Astrocyte (in vitro differentiated cells and primary cell): ENCODE results near the gene RTP1. TPM values are rescaled to one million over a fixed set of nuclear protein-coding genes. Genes with fewer than 3 reads are reported as not detected.

Experiments used
- DNase-seq: peaks from one replicate; pipeline ENCODE4 v3.0.0-alpha.2; 2010; ENCODE audit warnings: low read depth
- FAIRE-seq: peaks from 2 replicates; lab custom pipeline; 2011; peaks lifted over from hg19 to GRCh38; lab: Jason Lieb, UNC
- H2AFZ ChIP-seq: 2 replicates; pipeline ENCODE4 v1.6.0; 2012; ENCODE audit warnings: low read depth, low read length, inconsistent platforms
- H3K27ac ChIP-seq: 2 replicates; pipeline ENCODE4 v1.5.1; 2011; ENCODE audit warnings: low read depth, low read length, inconsistent platforms
- H3K27me3 ChIP-seq: 2 replicates; pipeline ENCODE4 v1.6.0; 2011; ENCODE audit warnings: low read length, inconsistent platforms; ENCODE audit not compliant: insufficient read depth
- H3K36me3 ChIP-seq: 2 replicates; pipeline ENCODE4 v1.5.1; 2011; ENCODE audit warnings: low read length, inconsistent platforms; ENCODE audit not compliant: insufficient read depth
- H3K4me1 ChIP-seq: 2 replicates; pipeline ENCODE4 v1.5.1; 2011; ENCODE audit warnings: low read length, inconsistent platforms; ENCODE audit not compliant: insufficient read depth
- H3K4me2 ChIP-seq: 2 replicates; pipeline ENCODE4 v1.6.0; 2012; ENCODE audit warnings: low read length, inconsistent platforms
- H3K4me3 ChIP-seq: 2 replicates; pipeline ENCODE4 v1.5.1; 2011; ENCODE audit warnings: low read depth, mild to moderate bottlenecking, low read length, inconsistent platforms; ENCODE audit not compliant: insufficient read depth
- H3K79me2 ChIP-seq: 2 replicates; pipeline ENCODE4 v1.6.0; 2012; ENCODE audit warnings: mild to moderate bottlenecking, low read length, inconsistent platforms; ENCODE audit not compliant: insufficient read depth
- H3K9ac ChIP-seq: 2 replicates; pipeline ENCODE4 v1.6.0; 2012; ENCODE audit warnings: mild to moderate bottlenecking, low read length, inconsistent platforms
- H3K9me3 ChIP-seq: 2 replicates; pipeline ENCODE4 v1.5.1; 2012; ENCODE audit warnings: low read depth, mild to moderate bottlenecking, low read length, inconsistent platforms; ENCODE audit not compliant: insufficient read depth
- H4K20me1 ChIP-seq: 2 replicates; pipeline ENCODE4 v1.6.0; 2012; ENCODE audit warnings: low read length, inconsistent platforms; ENCODE audit not compliant: insufficient read depth
- H3K27ac Mint-ChIP-seq: one replicate; pipeline ENCODE4 v1.8.0; 2021; ENCODE audit warnings: mild to moderate bottlenecking, mixed read lengths; ENCODE audit not compliant: unreplicated experiment
- H3K27me3 Mint-ChIP-seq: one replicate; pipeline ENCODE4 v1.8.0; 2021; ENCODE audit warnings: low read depth, mixed read lengths; ENCODE audit not compliant: unreplicated experiment
- H3K36me3 Mint-ChIP-seq: one replicate; pipeline ENCODE4 v1.8.0; 2021; ENCODE audit warnings: low read depth, mixed read lengths; ENCODE audit not compliant: unreplicated experiment
- H3K4me1 Mint-ChIP-seq: one replicate; pipeline ENCODE4 v1.8.0; 2021; ENCODE audit warnings: low read depth, mixed read lengths; ENCODE audit not compliant: unreplicated experiment
- H3K4me3 Mint-ChIP-seq: one replicate; pipeline ENCODE4 v1.8.0; 2021; ENCODE audit warnings: mild to moderate bottlenecking, moderate library complexity, mixed read lengths; ENCODE audit not compliant: unreplicated experiment
- H3K9me3 Mint-ChIP-seq: one replicate; pipeline ENCODE4 v1.8.0; 2021; ENCODE audit warnings: mild to moderate bottlenecking, mixed read lengths; ENCODE audit not compliant: unreplicated experiment
- EZH2 ChIP-seq: IDR thresholded peaks from 2 replicates; pipeline ENCODE4 v1.6.1; 2012; ENCODE audit warnings: mild to moderate bottlenecking, low read length, inconsistent platforms; ENCODE audit not compliant: insufficient read depth
- total RNA-seq: library from RNA; stranded (reverse); gene quantifications from 2 replicates; pipeline ENCODE4 v1.2.1, GENCODE V29; 2021
- TF ChIP-seq, protein P1 (sequence below): IDR thresholded peaks from 2 replicates; pipeline ENCODE4 v1.5.1; 2011; ENCODE audit warnings: low read depth, mild to moderate bottlenecking, inconsistent platforms, low read length, moderate library complexity; ENCODE audit not compliant: insufficient read depth

RTP1 gene
- total RNA-seq, 1 donor from 2014 or later, result not detected

DNA sequence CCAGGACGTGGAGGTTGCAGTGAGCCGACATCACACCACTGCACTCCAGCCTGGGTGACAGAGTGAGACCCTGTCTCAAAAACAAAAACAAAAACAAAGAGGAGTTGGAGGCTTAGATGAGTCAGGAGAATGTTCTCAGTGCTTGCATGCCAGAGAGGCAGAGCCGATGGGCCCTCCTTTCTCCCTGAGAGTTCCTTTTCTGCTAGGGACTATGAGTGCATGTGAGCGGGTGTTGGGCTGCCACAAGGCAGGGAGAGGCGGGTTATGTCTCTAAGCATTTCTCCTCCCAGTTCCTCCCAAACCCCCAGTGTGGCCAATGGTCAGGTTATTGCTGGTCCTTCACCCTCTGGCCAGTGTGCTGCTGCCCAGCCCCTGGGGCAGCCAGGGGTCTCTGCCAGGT, 45.1 kb downstream of the RTP1 start:
- peak overlapping the region; percentile 34 for H3K27ac Mint-ChIP-seq
- H2AFZ ChIP-seq, result no peak overlapping the region
- no peak overlapping the region for H3K4me3 Mint-ChIP-seq
- H3K9me3 ChIP-seq, result no peaks in the 10 kb centered on the region
- no peak overlapping the region for H3K9ac ChIP-seq
- TF ChIP-seq, protein P1, sequence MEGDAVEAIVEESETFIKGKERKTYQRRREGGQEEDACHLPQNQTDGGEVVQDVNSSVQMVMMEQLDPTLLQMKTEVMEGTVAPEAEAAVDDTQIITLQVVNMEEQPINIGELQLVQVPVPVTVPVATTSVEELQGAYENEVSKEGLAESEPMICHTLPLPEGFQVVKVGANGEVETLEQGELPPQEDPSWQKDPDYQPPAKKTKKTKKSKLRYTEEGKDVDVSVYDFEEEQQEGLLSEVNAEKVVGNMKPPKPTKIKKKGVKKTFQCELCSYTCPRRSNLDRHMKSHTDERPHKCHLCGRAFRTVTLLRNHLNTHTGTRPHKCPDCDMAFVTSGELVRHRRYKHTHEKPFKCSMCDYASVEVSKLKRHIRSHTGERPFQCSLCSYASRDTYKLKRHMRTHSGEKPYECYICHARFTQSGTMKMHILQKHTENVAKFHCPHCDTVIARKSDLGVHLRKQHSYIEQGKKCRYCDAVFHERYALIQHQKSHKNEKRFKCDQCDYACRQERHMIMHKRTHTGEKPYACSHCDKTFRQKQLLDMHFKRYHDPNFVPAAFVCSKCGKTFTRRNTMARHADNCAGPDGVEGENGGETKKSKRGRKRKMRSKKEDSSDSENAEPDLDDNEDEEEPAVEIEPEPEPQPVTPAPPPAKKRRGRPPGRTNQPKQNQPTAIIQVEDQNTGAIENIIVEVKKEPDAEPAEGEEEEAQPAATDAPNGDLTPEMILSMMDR, result no peak
- TF ChIP-seq EZH2, result no peak
- no peak overlapping the region for H3K4me2 ChIP-seq
- no peak for DNase-seq
- H3K27ac ChIP-seq, result no peak overlapping the region
- no peaks in the 10 kb centered on the region for H3K36me3 ChIP-seq
- H3K9me3 Mint-ChIP-seq, result peaks cover 2% of the 10 kb centered on the region
- no peaks in the 10 kb centered on the region for H3K79me2 ChIP-seq
- no peaks in the 10 kb centered on the region for H3K36me3 Mint-ChIP-seq
- H3K4me1 Mint-ChIP-seq, result peaks cover 3% of the 10 kb centered on the region
- H3K27me3 ChIP-seq, result no peaks in the 10 kb centered on the region
- H4K20me1 ChIP-seq, result no peaks in the 10 kb centered on the region
- no peak overlapping the region for H3K4me3 ChIP-seq
- no peak for FAIRE-seq
- no peaks in the 10 kb centered on the region for H3K27me3 Mint-ChIP-seq
- H3K4me1 ChIP-seq, result no peaks in the 10 kb centered on the region

DNA sequence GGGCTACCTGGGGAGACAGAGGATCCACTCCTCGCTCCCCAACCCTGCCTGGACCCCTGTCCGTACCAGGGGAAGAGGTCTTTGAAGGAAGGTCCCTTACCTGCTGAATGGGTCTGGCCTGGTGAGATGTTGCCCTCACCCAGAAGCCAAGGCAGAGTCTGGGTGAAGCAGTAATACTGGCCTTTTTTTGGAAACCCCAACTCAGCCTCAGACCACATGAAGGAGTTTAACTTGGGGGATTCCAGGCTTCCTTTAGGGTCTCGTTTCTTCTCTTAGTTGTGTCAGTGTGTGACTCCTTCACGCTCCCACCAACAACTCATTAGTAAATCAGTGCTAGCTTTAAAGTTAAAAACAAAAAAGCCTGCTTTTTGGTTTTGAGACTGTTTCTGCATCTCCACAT, 45.6 kb downstream of the RTP1 start:
- Mint-ChIP-seq H3K4me3 (no peak overlapping the region), H3K4me1 (peaks cover 3% of the 10 kb centered on the region), H3K9me3 (peaks cover 2% of the 10 kb centered on the region), H3K36me3 (no peaks in the 10 kb centered on the region), H3K27ac (no peak overlapping the region), H3K27me3 (peaks cover under 1% of the 10 kb centered on the region)
- TF ChIP-seq, protein P1, result no peak
- TF ChIP-seq EZH2, result no peak
- no peak overlapping the region for H3K27ac ChIP-seq
- H3K79me2 ChIP-seq, result no peaks in the 10 kb centered on the region
- no peaks in the 10 kb centered on the region for H3K36me3 ChIP-seq
- no peak overlapping the region for H2AFZ ChIP-seq
- no peaks in the 10 kb centered on the region for H3K4me1 ChIP-seq
- DNase-seq, result no peak
- H3K4me3 ChIP-seq, result no peak overlapping the region
- H4K20me1 ChIP-seq, result no peaks in the 10 kb centered on the region
- H3K27me3 ChIP-seq, result no peaks in the 10 kb centered on the region
- H3K9me3 ChIP-seq, result no peaks in the 10 kb centered on the region
- no peak overlapping the region for H3K4me2 ChIP-seq
- H3K9ac ChIP-seq, result no peak overlapping the region
- no peak for FAIRE-seq

DNA sequence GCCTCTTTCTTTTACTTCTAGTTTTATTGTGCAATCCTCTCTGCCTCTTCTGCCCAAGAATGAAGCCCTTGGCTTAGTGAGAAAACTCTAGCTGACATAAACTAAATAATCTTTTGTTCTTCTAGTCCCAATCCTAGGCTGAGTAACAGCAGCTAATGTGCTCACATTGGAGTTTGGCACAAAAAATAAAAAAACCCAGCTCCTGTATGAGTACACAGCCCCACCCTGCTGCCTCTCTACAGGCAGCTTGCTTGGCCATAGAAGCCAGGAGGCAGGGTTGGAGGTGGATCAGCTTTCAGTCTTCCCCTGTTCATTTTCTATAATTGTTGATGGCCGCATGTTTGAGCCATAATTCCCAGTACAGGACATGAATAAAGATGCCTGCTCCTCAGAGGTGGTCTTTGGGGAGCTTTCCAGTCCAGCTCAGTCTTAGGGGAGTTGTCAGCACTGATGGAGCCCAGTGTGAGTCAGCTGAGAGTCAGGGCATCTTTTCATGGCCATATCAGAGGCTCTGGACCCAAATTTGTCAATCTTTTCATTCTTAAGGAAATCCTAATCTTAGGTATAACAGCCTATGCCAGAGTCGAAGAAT, 46.7 kb downstream of the RTP1 start:
- Histone ChIP-seq H2AFZ (peak overlapping the region; percentile 16), H3K9ac (no peak overlapping the region)
- H3K27ac Mint-ChIP-seq, result no peak overlapping the region

More for the DNA sequence above, 46.7 kb downstream of the RTP1 start:
- DNase-seq (no peak), FAIRE-seq (no peak)
- H3K27me3 Mint-ChIP-seq, result peaks cover 2% of the 10 kb centered on the region
- H3K36me3 ChIP-seq, result no peaks in the 10 kb centered on the region
- no peak overlapping the region for H3K27ac ChIP-seq
- no peaks in the 10 kb centered on the region for H3K9me3 ChIP-seq
- no peaks in the 10 kb centered on the region for H3K4me1 ChIP-seq
- no peak overlapping the region for H3K4me3 ChIP-seq
- TF ChIP-seq, protein P1, result no peak
- no peak for TF ChIP-seq EZH2
- peaks cover 4% of the 10 kb centered on the region for H3K9me3 Mint-ChIP-seq
- H3K36me3 Mint-ChIP-seq, result no peaks in the 10 kb centered on the region
- H3K27me3 ChIP-seq, result no peaks in the 10 kb centered on the region
- H3K79me2 ChIP-seq, result no peaks in the 10 kb centered on the region
- H3K4me3 Mint-ChIP-seq, result no peak overlapping the region
- H4K20me1 ChIP-seq, result no peaks in the 10 kb centered on the region
- no peak overlapping the region for H3K4me2 ChIP-seq
- H3K4me1 Mint-ChIP-seq, result peaks cover 3% of the 10 kb centered on the region
